ENCODE results near the gene DAB2.

- TF ChIP-seq CTCF (IDR thresholded peaks at IDR 0.05 in 4 of 5, conservative IDR thresholded peaks at IDR 0.05 in 1 of 5) (no peak), POLR2A (IDR thresholded peaks at IDR 0.05) (no peak)
Measured at GRCh38 chr5:39361306-39361705, 63.5 kb downstream of the DAB2 start.

Data from gastrocnemius medialis (tissue), 4 donors.